Erythroblast (primary cell): ENCODE results near the gene SPATA19.

Source experiments
- GATA1 ChIP-seq: IDR thresholded peaks from 2 replicates; pipeline ENCODE4 v1.6.1; 2011; ENCODE audit warnings: low read depth, mild to moderate bottlenecking, control low read depth, low read length, moderate library complexity
- POLR2A ChIP-seq: IDR thresholded peaks from 2 replicates; pipeline ENCODE4 v1.6.1; 2011; ENCODE audit warnings: mild to moderate bottlenecking, low read length

DNA sequence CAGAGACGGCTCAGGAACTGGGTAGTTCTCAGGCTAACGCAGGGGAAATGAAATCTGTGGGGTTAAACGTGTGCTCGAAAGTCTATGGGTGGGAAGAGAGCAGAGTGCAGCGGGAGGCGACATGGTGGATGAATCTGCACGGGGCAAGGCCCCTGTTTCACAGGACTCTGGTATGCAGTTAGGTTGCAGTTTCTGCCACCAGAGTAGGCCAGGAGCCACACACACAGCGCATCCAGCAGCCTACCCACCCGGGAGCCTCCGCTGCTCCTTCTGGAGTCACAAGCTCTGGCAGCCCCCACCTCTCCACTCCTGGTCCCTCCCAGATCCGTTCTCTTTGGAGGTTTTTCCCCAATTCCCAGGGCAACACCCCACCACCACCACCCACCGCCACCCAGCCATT is 27.0 kb downstream of the SPATA19 start:
- TF ChIP-seq POLR2A, result no peak
- TF ChIP-seq GATA1, result no peak
